ENCODE results near the gene ATF7IP.

GRCh38 chr12:14400599-14400998 is 35.1 kb downstream of the ATF7IP start:
- TF ChIP-seq, protein P1, sequence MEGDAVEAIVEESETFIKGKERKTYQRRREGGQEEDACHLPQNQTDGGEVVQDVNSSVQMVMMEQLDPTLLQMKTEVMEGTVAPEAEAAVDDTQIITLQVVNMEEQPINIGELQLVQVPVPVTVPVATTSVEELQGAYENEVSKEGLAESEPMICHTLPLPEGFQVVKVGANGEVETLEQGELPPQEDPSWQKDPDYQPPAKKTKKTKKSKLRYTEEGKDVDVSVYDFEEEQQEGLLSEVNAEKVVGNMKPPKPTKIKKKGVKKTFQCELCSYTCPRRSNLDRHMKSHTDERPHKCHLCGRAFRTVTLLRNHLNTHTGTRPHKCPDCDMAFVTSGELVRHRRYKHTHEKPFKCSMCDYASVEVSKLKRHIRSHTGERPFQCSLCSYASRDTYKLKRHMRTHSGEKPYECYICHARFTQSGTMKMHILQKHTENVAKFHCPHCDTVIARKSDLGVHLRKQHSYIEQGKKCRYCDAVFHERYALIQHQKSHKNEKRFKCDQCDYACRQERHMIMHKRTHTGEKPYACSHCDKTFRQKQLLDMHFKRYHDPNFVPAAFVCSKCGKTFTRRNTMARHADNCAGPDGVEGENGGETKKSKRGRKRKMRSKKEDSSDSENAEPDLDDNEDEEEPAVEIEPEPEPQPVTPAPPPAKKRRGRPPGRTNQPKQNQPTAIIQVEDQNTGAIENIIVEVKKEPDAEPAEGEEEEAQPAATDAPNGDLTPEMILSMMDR (IDR thresholded peaks at IDR 0.05): no peak
- TF ChIP-seq POLR2AphosphoS5 (IDR thresholded peaks at IDR 0.05; ENCODE audit: low read depth, low read length): no peak
